BJ (cell line): Measurements from ENCODE around the gene ZNF605. TPM values are rescaled to one million over a fixed set of nuclear protein-coding genes. Genes with fewer than 3 reads are reported as not detected.
"Not testable (repeated sequence)": the region's sequence is repeated elsewhere in the genome, so short reads cannot be mapped to it uniquely, and the experiment has no call there.

Experiments used
- CTCF ChIA-PET: fragments of 350-600 bp; formaldehyde crosslinking; extraction: SDS; loops from one replicate; lab custom pipeline; 2021; ENCODE audit warnings: antibody characterized with exemption, inconsistent platforms; lab: Yijun Ruan, JAX
- POLR2A ChIA-PET: fragments of 300-600 bp; sonication (Branson Sonifier 250); formaldehyde crosslinking; extraction: SDS; loops from one replicate; lab custom pipeline; 2021; ENCODE audit warnings: antibody characterized with exemption; lab: Charles Lee
- DNase-seq: peaks from one replicate; pipeline ENCODE4 v3.0.0-alpha.2; 2011; ENCODE audit warnings: low read depth
- H3K27me3 ChIP-seq: 2 replicates; pipeline ENCODE4 v1.6.0; 2011; ENCODE audit warnings: low read length; ENCODE audit not compliant: control insufficient read depth, insufficient read depth
- H3K36me3 ChIP-seq: 2 replicates; pipeline ENCODE4 v1.5.1; 2011; ENCODE audit warnings: low read length; ENCODE audit not compliant: control insufficient read depth, insufficient read depth
- H3K4me3 ChIP-seq: 2 replicates; pipeline ENCODE4 v1.5.1; 2011; ENCODE audit warnings: low read depth, mild to moderate bottlenecking, control low read depth, low read length
- CTCF ChIP-seq: IDR thresholded peaks from 2 replicates; pipeline ENCODE4 v1.5.1; 2011; ENCODE audit warnings: low read depth, mild to moderate bottlenecking, control low read depth, inconsistent platforms, low read length, moderate library complexity; ENCODE audit not compliant: insufficient read depth
- polyA plus RNA-seq: library from polyadenylated mRNA; depleted of rRNA; stranded (reverse); fragments of >200 nt; gene quantifications from 2 replicates; pipeline ENCODE4 v1.2.3, GENCODE V29; 2011

Gene ZNF605
- polyA plus RNA-seq, 1 experiment = 4.7 TPM

DNA sequence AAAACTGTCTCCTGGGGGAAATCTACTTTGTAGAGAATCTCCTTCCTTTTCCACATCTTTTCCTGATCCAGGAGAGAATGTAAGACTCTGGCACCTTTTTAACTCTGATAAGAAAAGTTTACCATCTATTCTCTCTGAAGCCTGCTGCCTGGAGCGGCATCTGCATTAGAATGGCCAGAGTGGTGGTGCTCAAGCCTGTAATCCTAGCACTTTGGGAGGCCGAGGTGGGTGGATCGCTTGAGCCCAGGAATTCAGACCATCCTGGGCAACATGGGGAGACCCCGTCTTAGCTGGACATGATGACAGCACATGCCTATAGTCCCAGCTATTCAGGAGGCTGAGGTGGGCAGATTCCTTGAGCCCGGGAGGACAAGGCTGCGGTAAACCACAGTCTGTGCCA, 67.3 kb downstream of the ZNF605 start:
- POLR2A ChIA-PET = no interaction called here
- CTCF ChIA-PET = no interaction called here
- H3K27me3 ChIP-seq = no peaks in the 10 kb centered on the region
- no peak for TF ChIP-seq CTCF
- H3K36me3 ChIP-seq = no peaks in the 10 kb centered on the region
- no peak for DNase-seq
- no peak overlapping the region for H3K4me3 ChIP-seq

- ChIA-PET CTCF (interaction anchor here (0.9 kb wide), 1 partner anchor 17 kb away, joined by 3 read pairs; no protein-coding TSS in a partner anchor), POLR2A (no interaction called here)
- DNase-seq = peak; percentile 91
- Histone ChIP-seq H3K27me3 (no peaks in the 10 kb centered on the region), H3K36me3 (0 out of 2 replicates have a peak, but pooled peaks cover under 1% of the 10 kb centered on the region), H3K4me3 (peak within 1 kb of the TSS; percentile 92)
- TF ChIP-seq CTCF = no peak
These were observed 68.4 kb downstream of the ZNF605 start, which contains the start of gene CHFR for GRCh38 chr12:132887513-132888351. CHFR (minus strand) TSS chr12:132887605; CDS start chr12:132887328, 277 bp downstream.

GRCh38 chr12:132886529-132887477, 69.3 kb downstream of the ZNF605 start:
- no peak for TF ChIP-seq CTCF
- ChIA-PET CTCF (interaction anchor here (0.9 kb wide), 1 partner anchor 18 kb away, joined by 3 read pairs; no protein-coding TSS in a partner anchor), POLR2A (no interaction called here)
- H3K27me3 ChIP-seq = no peaks in the 10 kb centered on the region
- 0 out of 2 replicates have a peak, but pooled peaks cover 3% of the 10 kb centered on the region for H3K36me3 ChIP-seq
- no peak for DNase-seq
- peak overlapping the region; percentile 89 for H3K4me3 ChIP-seq

GRCh38 chr12:132881818-132882217, 74.3 kb downstream of the ZNF605 start:
- no peaks in the 10 kb centered on the region for H3K27me3 ChIP-seq
- H3K4me3 ChIP-seq = no peak overlapping the region
- POLR2A ChIA-PET = interaction anchor here (0.5 kb wide), 1 partner anchor 72 kb away, joined by 3 read pairs; no protein-coding TSS in a partner anchor
- peak; percentile 36 for DNase-seq
- peaks cover 3% of the 10 kb centered on the region; the same call in 1 of the 2 replicates for H3K36me3 ChIP-seq
- no peak for TF ChIP-seq CTCF
- CTCF ChIA-PET = no interaction called here

DNA sequence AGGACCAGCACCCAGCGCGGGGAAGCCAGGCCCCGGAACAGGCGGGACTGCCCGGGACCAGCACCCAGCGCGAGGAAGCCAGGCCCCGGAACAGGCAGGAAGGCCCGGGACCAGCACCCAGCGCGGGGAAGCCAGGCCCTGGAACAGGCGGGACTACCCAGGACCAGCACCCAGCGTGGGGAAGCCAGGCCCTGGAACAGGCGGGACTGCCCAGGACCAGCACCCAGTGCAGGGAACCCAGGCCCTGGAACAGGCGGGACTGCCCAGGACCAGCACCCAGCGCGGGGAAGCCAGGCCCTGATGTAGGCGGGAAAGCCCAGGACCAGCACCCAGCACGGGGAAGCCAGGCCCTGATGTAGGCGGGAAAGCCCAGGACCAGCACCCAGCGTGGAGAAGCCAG, 81.5 kb downstream of the ZNF605 start:
- H3K4me3 ChIP-seq, H3K27me3 ChIP-seq, CTCF ChIA-PET, DNase-seq, POLR2A ChIA-PET: not testable (repeated sequence)
- peaks cover 18% of the 10 kb centered on the region for H3K36me3 ChIP-seq
